Stimulated activated CD8-positive, alpha-beta memory T cell treated with anti-CD3 and anti-CD28 coated beads, Interleukin-7, amount 100 ng/mL, for 48 hours (primary cell): Measurements from ENCODE around the gene ANKS6.
A peak's percentile ranks its signal among the peaks of the same experiment; 100 is the strongest.

Experiments used
- DNase-seq, 2 donors: peaks; one replicate each; pipeline ENCODE4 v3.0.0-alpha.2; 2020; ENCODE audit warnings: low read depth in 1 of 2; ENCODE audit errors: extremely low read depth in 1 of 2

ANKS6 gene

GRCh38 chr9:98818764-98819163 lies 22.4 kb upstream of the ANKS6 start:
- DNase-seq, result no peak

- DNase-seq, result no peak
Measured at GRCh38 chr9:98815391-98815951, 19.1 kb upstream of the ANKS6 start.

GRCh38 chr9:98811051-98811650 lies 14.8 kb upstream of the ANKS6 start:
- DNase-seq, result no peak

GRCh38 chr9:98810102-98810842 lies 13.9 kb upstream of the ANKS6 start:
- no peak for DNase-seq

GRCh38 chr9:98809311-98810101 lies 13.2 kb upstream of the ANKS6 start:
- no peak for DNase-seq

GRCh38 chr9:98808875-98809274 lies 12.5 kb upstream of the ANKS6 start:
- no peak for DNase-seq

- DNase-seq, result no peak
Measured at GRCh38 chr9:98808411-98808815, 12.1 kb upstream of the ANKS6 start.

GRCh38 chr9:98807814-98808195 lies 11.4 kb upstream of the ANKS6 start:
- no peak for DNase-seq

GRCh38 chr9:98807070-98807813 lies 10.9 kb upstream of the ANKS6 start, which contains the start of gene GALNT12:
TSS of gene GALNT12 (plus strand) at chr9:98807670. CDS start at chr9:98807699, 29 bp downstream.
- peak in 1 of 2 donors; percentile 11 for DNase-seq

GRCh38 chr9:98806394-98807035 lies 10.2 kb upstream of the ANKS6 start:
- no peak for DNase-seq

- DNase-seq, result no peak
Measured at GRCh38 chr9:98805506-98806272, 9.3 kb upstream of the ANKS6 start.

- no peak for DNase-seq
Measured at GRCh38 chr9:98804083-98804482, 7.7 kb upstream of the ANKS6 start.

- no peak for DNase-seq
Measured at GRCh38 chr9:98801969-98802371, 5.6 kb upstream of the ANKS6 start.

GRCh38 chr9:98801561-98801960 lies 5.2 kb upstream of the ANKS6 start:
- DNase-seq, result no peak

- DNase-seq, result no peak
Measured at GRCh38 chr9:98798254-98798653, 1.9 kb upstream of the ANKS6 start.

GRCh38 chr9:98797491-98797890 lies 1.1 kb upstream of the ANKS6 start:
- DNase-seq, result no peak

- DNase-seq, result no peak
Measured at GRCh38 chr9:98795970-98796363, 388 bp downstream of the ANKS6 start.

GRCh38 chr9:98795295-98795955 lies 930 bp downstream of the ANKS6 start:
- DNase-seq, result no peak

GRCh38 chr9:98794802-98795201 lies 1.6 kb downstream of the ANKS6 start:
- DNase-seq, result no peak
